ENCODE data around the gene GRK2. TPM values are rescaled to one million over a fixed set of nuclear protein-coding genes. Genes with fewer than 3 reads are reported as not detected.

The GRK2 gene
- total and polyA plus RNA-seq, 2 of the 13 experiments (the other 11 are each of a cell fraction or from before 2014, with no cell fraction given) = 31.3 to 42.4 TPM

GRCh38 chr11:67239783-67240575 is 26.3 kb upstream of the GRK2 start (continued):
- TF ChIP-seq MYPOP (CRISPR knock-in tag; IDR thresholded peaks at IDR 0.05) (no peak), ZNF619 (CRISPR knock-in tag; IDR thresholded peaks at IDR 0.05) (no peak), CEBPZ (IDR thresholded peaks at IDR 0.05; ENCODE audit: low read length) (no peak), TCF12 (IDR thresholded peaks at IDR 0.05) (no peak), TCF12 (CRISPR knock-in tag; IDR thresholded peaks at IDR 0.05) (no peak), ZNF816 (CRISPR knock-in tag; IDR thresholded peaks at IDR 0.05; ENCODE audit: borderline replicate concordance) (peak; percentile 59; the same call in 1 of the 2 replicates), DBP (CRISPR knock-in tag; IDR thresholded peaks at IDR 0.05; ENCODE audit: not compliant biosample characterization) (no peak), SMC3 (IDR thresholded peaks at IDR 0.05; ENCODE audit: low read length) (no peak), NCOA5 (CRISPR knock-in tag; IDR thresholded peaks at IDR 0.05) (no peak), RBM39 (IDR thresholded peaks at IDR 0.05; ENCODE audit: low read depth, low read length, poor library complexity, severe bottlenecking) (peak; percentile 74), CREB1 (IDR thresholded peaks at IDR 0.05) (peak; percentile 55), CREB1 (CRISPR knock-in tag; IDR thresholded peaks at IDR 0.05) (peak; percentile 74)
- TF ChIP-seq, protein P1, sequence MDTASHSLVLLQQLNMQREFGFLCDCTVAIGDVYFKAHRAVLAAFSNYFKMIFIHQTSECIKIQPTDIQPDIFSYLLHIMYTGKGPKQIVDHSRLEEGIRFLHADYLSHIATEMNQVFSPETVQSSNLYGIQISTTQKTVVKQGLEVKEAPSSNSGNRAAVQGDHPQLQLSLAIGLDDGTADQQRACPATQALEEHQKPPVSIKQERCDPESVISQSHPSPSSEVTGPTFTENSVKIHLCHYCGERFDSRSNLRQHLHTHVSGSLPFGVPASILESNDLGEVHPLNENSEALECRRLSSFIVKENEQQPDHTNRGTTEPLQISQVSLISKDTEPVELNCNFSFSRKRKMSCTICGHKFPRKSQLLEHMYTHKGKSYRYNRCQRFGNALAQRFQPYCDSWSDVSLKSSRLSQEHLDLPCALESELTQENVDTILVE (CRISPR knock-in tag; IDR thresholded peaks at IDR 0.05) = peak; percentile 85
- TF ChIP-seq, protein P2, sequence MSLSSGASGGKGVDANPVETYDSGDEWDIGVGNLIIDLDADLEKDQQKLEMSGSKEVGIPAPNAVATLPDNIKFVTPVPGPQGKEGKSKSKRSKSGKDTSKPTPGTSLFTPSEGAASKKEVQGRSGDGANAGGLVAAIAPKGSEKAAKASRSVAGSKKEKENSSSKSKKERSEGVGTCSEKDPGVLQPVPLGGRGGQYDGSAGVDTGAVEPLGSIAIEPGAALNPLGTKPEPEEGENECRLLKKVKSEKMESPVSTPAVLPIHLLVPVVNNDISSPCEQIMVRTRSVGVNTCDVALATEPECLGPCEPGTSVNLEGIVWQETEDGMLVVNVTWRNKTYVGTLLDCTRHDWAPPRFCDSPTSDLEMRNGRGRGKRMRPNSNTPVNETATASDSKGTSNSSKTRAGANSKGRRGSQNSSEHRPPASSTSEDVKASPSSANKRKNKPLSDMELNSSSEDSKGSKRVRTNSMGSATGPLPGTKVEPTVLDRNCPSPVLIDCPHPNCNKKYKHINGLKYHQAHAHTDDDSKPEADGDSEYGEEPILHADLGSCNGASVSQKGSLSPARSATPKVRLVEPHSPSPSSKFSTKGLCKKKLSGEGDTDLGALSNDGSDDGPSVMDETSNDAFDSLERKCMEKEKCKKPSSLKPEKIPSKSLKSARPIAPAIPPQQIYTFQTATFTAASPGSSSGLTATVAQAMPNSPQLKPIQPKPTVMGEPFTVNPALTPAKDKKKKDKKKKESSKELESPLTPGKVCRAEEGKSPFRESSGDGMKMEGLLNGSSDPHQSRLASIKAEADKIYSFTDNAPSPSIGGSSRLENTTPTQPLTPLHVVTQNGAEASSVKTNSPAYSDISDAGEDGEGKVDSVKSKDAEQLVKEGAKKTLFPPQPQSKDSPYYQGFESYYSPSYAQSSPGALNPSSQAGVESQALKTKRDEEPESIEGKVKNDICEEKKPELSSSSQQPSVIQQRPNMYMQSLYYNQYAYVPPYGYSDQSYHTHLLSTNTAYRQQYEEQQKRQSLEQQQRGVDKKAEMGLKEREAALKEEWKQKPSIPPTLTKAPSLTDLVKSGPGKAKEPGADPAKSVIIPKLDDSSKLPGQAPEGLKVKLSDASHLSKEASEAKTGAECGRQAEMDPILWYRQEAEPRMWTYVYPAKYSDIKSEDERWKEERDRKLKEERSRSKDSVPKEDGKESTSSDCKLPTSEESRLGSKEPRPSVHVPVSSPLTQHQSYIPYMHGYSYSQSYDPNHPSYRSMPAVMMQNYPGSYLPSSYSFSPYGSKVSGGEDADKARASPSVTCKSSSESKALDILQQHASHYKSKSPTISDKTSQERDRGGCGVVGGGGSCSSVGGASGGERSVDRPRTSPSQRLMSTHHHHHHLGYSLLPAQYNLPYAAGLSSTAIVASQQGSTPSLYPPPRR (CRISPR knock-in tag; IDR thresholded peaks at IDR 0.05; ENCODE audit: borderline replicate concordance) = 0 out of 2 replicates have a peak, but pooled peaks have one; percentile 16
- TF ChIP-seq, protein P3, sequence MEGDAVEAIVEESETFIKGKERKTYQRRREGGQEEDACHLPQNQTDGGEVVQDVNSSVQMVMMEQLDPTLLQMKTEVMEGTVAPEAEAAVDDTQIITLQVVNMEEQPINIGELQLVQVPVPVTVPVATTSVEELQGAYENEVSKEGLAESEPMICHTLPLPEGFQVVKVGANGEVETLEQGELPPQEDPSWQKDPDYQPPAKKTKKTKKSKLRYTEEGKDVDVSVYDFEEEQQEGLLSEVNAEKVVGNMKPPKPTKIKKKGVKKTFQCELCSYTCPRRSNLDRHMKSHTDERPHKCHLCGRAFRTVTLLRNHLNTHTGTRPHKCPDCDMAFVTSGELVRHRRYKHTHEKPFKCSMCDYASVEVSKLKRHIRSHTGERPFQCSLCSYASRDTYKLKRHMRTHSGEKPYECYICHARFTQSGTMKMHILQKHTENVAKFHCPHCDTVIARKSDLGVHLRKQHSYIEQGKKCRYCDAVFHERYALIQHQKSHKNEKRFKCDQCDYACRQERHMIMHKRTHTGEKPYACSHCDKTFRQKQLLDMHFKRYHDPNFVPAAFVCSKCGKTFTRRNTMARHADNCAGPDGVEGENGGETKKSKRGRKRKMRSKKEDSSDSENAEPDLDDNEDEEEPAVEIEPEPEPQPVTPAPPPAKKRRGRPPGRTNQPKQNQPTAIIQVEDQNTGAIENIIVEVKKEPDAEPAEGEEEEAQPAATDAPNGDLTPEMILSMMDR (CRISPR knock-in tag; IDR thresholded peaks at IDR 0.05) = peak; percentile 41

All from HepG2 (cell line).